SKM-1 treated with dmso at 0.1 percent for 144 hours (cell line): ENCODE measurements around the gene TRIM6.
"Not testable (repeated sequence)": the region's sequence is repeated elsewhere in the genome, so short reads cannot be mapped to it uniquely, and the experiment has no call there.

Source experiments
- DNase-seq: peaks from one replicate; lab custom pipeline; 2025; ENCODE audit not compliant: unreplicated experiment; lab: John Stamatoyannopoulos, UW

TRIM6 gene

DNA sequence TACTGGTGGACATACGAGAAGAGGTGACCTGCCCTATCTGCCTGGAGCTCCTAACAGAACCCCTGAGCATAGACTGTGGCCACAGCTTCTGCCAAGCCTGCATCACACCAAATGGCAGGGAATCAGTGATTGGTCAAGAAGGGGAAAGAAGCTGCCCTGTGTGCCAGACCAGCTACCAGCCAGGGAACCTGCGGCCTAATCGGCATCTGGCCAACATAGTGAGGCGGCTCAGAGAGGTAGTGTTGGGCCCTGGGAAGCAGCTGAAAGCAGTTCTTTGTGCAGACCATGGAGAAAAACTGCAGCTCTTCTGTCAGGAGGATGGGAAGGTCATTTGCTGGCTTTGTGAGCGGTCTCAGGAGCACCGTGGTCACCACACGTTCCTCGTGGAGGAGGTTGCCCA lies 6.9 kb downstream of the TRIM6 start:
- DNase-seq: no peak

DNA sequence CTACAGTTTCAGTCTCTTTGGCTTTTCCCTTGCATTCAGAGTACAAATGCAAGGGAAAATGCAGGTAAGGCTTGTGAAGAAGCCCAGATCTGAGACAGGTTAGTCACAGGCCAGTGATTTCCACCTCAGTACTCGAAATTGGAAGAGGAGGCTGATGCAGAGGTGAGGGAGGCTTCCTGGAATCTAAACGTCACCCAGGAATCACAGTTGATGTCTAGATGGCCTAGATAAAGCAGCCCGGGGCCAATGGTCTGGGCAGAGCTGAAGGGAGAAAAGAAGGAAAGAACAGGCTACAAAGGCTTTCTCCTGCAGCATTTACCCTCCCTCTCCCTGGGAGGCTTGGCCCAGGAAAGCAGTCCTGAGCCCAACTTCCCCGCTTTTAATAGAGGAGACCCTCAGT lies 8.5 kb downstream of the TRIM6 start:
- DNase-seq: no peak

DNA sequence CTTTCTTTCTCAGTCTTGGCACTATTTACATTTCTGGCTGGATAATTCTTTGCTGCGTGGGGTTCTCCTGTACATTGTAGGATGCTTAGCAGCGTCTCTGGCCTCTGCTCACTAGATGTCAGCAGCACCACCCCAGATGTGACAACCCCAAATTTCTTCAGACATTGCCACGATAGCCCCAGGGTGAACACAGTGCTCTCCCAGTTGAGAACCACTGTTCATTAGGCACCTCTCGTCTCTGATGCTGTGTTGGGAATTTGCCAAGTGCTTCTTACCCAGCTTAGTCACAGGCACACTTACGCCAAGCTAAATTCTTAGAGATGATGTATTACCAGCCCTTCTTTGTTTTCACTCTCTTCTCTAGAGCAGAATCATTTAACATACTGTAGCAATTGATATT lies 9.4 kb downstream of the TRIM6 start:
- DNase-seq: no peak

DNA sequence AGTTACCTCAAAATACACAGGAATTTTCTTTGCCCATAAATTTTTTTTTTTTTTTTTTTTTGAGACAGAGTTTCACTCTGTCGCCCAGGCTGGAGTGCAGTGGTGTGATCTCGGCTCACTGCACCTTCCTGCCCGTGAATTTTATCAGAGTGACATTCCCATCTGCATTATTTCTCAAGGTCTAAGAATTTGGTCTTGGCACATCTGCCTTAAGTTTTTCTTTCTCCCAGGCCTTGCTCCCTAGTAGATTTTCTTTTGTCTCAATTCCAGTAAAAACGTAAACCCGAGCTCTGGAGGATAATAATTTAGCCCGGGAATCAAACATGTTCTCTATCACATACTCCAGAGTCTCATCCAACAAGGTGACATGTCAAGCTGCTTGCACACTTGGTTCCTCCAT lies 12.4 kb downstream of the TRIM6 start:
- no peak for DNase-seq

DNA sequence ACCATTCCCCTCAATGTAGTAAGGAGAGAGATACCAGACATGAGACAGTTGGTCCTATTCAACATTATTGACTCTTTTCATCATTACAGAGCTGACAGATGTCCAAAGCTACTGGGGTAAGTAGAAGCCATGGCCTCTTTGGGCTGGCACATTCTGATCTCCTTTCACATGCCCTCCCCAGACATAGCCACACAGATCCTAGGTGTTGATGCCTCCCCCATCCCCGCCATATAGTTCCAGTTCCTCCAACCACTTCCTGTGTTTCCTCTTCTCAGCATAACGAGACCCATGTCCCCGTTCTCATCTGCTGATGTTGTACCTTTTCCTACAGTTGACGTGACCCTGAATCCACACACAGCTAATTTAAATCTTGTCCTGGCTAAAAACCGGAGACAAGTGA lies 14.0 kb downstream of the TRIM6 start:
- no peak for DNase-seq

DNA sequence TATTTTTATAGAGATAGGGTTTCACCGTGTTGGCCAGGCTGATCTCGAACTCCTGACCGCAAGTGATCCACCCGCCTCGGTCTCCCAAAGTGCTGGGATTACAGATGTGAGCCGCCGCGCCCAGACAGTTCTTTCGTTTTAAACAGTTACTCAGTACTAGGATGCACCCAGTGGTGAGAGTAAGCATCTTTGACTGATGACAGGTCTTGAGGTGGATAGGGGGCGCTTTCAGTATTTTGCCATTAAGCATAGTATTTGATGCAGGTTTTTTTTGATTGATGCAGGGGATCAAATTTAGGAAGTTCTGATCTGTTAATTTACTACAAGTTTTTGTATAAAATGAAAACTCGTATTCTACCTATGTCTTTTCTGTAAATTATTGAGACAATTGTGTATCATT lies 15.2 kb downstream of the TRIM6 start:
- DNase-seq: no peak

DNA sequence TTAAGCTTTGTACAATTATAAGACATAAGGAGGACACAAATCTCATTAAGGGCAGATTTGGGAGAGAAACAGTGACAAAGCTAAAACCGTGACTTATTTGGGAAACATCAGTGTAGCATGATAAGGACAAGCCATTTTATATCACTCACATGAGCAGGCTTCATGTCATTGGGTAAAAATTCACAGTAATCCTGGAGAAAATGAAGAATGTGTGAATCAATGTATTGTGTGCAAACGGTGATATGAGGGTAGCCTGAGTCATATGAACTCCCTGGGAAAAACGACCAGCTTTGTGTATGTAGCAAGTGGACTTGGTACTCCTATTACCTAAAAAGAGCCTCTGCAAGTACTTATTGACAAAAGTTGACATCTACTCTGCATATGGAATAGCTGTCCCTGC lies 22.4 kb downstream of the TRIM6 start:
- DNase-seq: no peak

DNA sequence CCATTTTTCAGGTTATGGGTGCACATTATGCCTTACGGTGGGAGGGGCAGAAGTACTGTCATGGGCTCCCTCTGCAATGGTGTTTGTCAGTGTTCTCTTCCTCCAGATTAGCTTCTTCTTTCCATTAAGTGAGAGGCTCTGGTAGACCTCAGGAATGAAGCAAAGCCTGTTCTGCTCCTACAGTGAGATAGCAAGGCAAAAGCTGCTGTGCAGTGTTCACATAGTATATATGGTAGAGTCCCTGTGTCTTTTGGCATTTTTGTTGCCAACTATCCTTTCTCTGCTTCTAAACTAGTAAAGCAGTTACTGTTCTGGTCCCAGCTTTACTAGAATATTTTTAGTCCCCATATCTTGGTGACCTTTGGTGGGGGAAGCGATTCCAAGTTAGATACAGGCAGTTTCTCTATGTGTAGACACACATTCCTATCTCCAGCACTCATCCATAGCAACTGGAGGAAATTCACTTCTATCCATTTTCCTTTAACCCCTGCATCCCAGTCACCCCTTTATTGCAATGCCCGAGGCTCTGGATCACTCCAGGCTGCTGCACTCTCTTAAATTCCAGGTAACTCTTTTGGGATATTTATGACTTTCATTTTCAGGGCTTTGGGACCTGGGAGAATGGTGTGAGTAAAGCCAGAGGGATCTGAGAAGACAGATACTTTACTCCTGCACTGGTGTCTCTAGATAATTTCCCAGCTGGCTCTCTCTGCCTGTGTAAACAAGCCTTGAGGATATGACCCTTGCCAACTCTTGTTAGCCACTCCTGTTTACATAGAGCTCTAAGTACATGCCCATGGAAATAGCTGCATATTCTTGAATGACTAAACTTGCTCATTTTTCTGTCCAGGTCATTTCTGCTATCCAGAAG lies 24.4 kb downstream of the TRIM6 start:
- no peak for DNase-seq

DNA sequence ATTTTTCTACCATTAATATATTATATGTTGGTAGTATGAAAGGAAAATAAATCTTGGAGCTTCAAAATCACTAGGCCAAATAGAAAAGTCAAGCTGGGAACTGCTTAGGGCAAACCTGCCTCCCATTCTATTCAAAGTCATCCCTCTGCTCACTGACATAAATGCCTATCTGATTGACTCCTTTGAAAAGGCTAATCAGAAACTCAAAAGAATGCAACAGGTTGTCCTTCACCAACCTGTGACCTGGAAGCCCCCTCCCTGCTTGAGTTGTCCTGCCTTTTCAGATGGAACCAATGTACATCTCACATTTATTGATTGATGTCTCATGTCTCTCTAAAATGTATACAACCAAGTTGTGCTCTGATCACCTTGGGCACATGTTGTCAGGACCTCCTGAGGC lies 25.1 kb downstream of the TRIM6 start:
- no peak for DNase-seq

DNA sequence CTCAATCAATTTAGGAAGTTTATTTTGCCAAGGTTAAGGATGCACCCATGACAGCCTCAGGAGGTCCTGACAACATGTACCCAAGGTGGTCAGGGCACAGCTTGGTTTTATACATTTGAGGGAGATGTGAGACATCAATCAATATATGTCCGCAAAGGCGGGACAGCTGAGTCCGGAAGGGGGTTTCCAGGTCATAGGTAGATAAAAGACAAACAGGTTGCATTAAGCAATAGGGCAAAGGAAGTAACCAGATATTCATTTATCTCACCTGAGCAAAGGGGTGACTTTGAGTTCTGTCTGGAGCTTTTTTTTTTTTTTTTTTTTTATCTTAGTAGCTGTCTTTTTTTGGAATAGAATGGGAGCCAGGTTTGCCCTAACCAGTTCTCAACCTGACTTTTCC lies 26.4 kb downstream of the TRIM6 start:
- DNase-seq: no peak

DNA sequence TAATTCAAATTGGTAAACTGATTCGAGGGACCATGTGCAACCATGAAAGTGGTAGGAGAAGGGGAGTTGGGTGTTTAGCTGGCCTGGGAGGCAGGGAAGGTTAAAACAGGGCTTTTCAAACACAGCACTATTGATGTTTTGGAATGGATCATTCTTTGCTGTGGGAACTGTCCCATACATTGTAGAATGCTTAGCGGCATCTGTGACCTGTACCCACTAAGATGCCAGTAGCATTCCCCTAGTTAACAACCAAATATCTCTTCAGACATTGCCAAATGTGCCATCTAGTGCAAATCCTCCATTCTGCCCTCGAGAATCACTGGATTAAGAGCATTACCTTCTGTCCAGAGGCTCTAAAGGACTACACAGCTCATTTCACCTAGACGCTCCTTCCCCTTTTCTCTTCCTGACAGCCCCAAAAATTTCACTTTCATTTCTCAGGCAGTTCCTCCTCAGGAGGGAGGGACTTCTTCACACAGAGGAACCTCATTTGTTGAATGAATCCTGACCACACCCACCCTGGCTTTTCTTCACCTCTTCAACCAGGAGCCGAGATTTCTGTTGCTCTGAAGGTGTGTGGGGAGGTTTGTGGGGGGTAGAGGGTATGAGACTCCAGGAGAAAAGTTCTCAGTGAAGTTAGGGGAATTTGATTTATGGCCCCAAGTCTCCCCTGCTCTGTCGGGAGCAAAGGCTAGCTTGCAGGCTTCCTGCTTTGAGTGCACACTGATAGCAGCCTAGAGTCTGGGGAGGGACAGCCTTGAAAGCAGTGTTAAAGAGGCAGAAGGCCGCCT lies 28.2 kb downstream of the TRIM6 start, which contains the start of gene TRIM34:
TSS of gene TRIM34 (plus strand) at position 513 of the 791 bp plus-strand sequence. CDS start 7,331 bp downstream, outside the sequence.
- DNase-seq: peak; percentile 91

DNA sequence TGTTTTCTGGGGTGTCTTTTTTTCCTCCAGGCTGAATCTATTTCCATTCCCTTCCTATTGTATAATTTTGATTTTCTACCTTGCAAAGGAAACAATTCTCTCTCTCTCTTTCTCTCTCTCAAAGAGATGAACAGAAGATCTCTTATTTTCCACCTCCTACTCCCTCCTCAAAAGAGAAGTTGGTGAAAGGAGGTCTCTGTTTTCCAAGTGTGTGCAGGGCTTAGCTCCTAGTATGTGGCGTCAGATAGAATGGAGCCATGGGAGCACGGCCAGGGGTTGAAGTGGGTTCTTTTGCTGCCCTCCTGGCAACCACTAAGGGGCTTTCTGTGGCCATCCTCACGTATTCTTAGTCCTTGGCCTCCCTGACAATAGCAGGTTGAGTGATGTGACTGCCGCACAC lies 28.8 kb downstream of the TRIM6 start:
- DNase-seq: no peak

DNA sequence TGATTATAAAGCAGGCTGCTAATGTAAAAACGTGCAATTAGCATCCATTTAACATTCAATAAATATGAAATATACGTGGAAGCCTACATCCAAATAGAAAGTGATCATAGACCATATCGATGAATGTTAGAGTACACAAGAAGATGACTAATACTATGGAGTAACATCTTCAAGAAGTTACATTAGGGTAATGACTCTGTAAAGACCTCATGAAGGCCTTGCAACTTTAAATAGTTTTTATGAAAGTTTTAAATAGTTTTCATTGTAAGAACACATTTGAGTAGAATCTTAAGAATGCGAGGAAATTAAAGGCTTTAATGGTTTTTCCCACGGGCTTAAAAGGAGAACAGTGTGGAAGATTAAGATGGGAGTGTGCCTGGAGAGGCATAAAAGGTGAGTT lies 29.8 kb downstream of the TRIM6 start:
- DNase-seq: no peak

DNA sequence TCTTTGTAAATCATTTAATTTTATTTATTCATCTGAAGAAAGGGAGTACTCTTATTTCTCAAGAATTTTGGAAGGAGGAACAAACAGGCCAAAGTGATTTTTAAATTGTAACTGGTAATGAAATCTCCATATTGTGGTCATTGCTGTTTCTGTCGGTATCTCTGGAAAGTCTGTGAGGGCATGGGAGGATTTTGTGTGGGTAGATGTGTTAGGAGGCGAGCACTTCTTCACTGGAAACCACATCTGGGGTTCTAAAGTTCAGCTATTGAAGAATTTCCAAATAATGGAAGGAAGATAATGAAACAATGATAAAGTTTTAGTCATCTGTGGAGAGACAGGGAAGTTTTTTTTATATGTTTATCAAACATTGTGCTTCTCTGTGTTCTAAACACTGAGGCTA lies 35.0 kb downstream of the TRIM6 start:
- no peak for DNase-seq

DNA sequence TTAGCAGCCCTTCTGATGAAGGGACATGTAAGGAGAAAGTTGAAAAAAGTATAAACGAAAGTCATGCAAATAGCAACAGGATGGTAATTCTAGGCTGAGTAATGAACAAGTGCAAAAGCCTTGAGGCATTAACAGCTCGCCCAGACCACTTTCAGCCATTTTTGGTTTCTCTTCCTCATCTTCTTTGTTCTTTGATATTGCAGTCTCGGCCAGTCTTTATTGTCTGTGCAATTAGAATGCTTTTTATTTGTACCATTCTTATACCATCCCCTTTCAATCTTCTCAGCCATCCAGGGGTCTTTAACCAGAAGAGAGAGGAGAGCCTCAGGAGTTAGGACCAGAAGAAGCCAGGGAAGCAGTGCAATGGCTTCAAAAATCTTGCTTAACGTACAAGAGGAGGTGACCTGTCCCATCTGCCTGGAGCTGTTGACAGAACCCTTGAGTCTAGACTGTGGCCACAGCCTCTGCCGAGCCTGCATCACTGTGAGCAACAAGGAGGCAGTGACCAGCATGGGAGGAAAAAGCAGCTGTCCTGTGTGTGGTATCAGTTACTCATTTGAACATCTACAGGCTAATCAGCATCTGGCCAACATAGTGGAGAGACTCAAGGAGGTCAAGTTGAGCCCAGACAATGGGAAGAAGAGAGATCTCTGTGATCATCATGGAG lies 35.7 kb downstream of the TRIM6 start:
- DNase-seq: no peak

DNA sequence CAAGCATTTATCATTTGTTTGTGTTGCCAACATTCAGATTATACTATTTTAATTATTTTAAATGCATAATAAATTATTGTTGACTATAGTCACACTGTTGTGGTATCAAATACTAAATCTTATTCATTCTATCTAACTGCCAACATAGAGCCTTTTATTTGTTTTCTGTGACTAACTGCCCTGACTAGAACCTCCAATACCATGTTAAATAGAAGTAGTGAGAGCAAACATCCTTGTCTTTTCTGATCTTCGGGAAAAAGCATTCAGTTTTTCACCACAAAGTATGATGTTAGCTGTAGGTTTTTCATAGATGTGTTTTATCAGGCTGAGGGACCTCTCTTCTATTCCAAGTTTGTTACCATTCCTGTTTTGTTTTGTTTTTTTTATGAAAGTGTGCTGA lies 43.5 kb downstream of the TRIM6 start:
- no peak for DNase-seq

DNA sequence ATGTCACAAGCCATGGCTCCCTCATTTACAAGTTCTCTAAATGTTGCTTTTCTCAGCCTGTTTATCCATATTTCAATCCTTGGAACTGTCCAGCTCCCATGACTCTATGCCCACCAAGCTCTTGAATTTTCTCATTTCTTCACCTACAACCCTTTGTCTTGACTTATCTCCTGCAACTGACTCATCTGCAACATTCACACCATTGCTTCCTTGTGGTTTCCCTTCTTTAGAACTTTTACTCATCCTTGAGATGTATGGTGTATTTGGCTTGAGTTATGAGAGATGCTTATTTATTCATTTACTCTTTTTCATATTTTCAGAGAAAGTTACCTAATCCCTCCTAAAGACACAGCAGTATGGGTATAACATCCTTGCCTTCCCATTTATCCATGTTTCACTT lies 47.1 kb downstream of the TRIM6 start:
- no peak for DNase-seq

DNA sequence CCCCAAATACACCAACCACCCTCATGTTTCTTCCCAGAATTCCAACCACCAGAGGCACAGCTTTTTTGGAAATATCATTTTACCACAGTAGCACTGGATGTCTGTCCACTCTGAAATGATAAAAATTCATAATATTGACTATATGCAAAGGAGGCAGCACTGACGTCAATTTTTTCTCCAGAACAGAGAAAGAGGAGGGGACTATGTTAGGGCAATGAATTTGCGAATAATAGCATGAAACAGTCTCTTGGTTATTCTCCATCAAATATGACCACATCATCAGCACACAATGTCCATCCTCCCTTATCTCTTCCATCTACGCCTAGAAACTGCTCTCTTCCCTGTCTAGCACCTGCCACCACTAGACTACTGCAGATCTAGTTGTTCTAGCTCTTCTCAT lies 49.7 kb downstream of the TRIM6 start:
- no peak for DNase-seq

DNA sequence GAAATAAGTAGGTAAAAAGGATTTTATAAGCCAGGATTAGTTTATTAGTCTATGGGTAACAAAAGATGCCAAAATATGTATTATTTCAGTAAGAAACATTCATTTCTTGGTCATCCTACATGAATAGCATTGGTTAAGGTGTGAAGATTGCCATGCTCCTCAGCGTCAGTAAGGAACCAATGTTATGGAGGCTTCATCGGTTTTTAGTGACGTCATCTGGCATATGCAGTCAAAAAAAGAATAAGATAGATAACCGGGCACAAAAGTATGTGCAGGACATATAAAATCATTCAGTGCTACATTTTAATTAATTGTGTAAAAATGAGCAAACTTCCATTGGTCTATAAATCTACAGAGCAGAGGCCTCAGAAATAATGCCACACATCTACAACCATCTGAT lies 59.0 kb downstream of the TRIM6 start:
- DNase-seq: no peak

DNA sequence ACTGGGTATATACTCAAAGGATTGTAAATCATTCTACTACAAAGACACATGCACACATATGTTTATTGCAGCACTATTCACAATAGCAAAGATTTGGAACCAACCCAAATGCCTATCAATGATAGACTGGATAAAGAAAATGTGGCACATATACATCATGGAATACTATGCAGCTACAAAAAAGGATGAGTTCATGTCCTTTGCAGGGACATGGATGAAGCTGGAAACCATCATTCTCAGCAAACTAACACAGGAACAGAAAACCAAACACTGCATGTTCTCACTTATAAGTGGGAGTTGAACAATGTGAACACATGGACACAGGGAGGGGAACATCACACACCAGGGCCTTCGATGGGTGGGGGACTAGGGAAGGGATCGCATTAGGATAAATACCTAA lies 60.5 kb downstream of the TRIM6 start:
- DNase-seq: not testable (repeated sequence)

DNA sequence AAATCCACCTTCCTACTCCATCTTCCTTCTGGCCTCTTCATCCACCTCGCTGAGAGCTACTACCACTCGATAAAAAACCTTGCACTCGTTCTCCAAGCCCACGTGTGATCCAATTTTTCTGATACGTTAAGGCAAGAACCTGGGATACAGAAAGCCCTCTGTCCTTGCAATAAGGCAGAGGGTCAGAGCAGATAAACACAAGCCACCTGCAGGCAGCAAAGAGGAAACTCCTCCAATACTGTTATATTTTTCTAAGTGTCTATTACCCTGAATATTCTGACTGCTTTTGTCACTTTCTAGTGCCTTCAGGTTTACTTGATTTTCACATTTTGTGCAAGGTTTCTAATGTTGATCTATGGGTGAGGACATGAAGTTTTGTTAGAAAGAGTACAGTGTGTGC lies 61.9 kb downstream of the TRIM6 start:
- no peak for DNase-seq
